IPS-15b (cell line): ENCODE measurements around the gene RGS16.
"Not testable (repeated sequence)": the region's sequence is repeated elsewhere in the genome, so short reads cannot be mapped to it uniquely, and the experiment has no call there.

Experiments
- H3K27me3 ChIP-seq: one replicate; pipeline ENCODE4 v1.6.1; 2013; ENCODE audit warnings: low read length; ENCODE audit not compliant: control insufficient read depth, insufficient read depth
- H3K36me3 ChIP-seq: one replicate; pipeline ENCODE4 v1.6.1; 2013; ENCODE audit warnings: low read length; ENCODE audit not compliant: control insufficient read depth, insufficient read depth
- H3K4me1 ChIP-seq: one replicate; pipeline ENCODE4 v1.6.1; 2013; ENCODE audit warnings: mild to moderate bottlenecking, low read length; ENCODE audit not compliant: control insufficient read depth, insufficient read depth
- H3K4me3 ChIP-seq: one replicate; pipeline ENCODE4 v1.5.1; 2013; ENCODE audit warnings: low read depth, low read length
- H3K9ac ChIP-seq: one replicate; pipeline ENCODE4 v1.6.1; 2013; ENCODE audit warnings: low read depth, mild to moderate bottlenecking, low read length
- H3K9me3 ChIP-seq: one replicate; pipeline ENCODE4 v1.6.1; 2013; ENCODE audit warnings: mild to moderate bottlenecking, low read length; ENCODE audit not compliant: control insufficient read depth, insufficient read depth

Gene RGS16

GRCh38 chr1:182639330-182639729, 35.1 kb upstream of the RGS16 start:
- Histone ChIP-seq H3K4me3 (no peak overlapping the region), H3K36me3 (no peaks in the 10 kb centered on the region), H3K27me3 (no peaks in the 10 kb centered on the region), H3K9ac (no peak overlapping the region), H3K4me1 (no peaks in the 10 kb centered on the region), H3K9me3 (no peaks in the 10 kb centered on the region)

GRCh38 chr1:182637769-182638168, 33.6 kb upstream of the RGS16 start:
- Histone ChIP-seq H3K9ac (no peak overlapping the region), H3K4me1 (peaks cover 4% of the 10 kb centered on the region), H3K9me3 (no peaks in the 10 kb centered on the region), H3K4me3 (no peak overlapping the region), H3K27me3 (no peaks in the 10 kb centered on the region), H3K36me3 (no peaks in the 10 kb centered on the region)

GRCh38 chr1:182635871-182636270, 31.7 kb upstream of the RGS16 start:
- H3K4me1 ChIP-seq: peaks cover 5% of the 10 kb centered on the region
- no peaks in the 10 kb centered on the region for H3K9me3 ChIP-seq
- H3K9ac ChIP-seq: no peak overlapping the region
- no peaks in the 10 kb centered on the region for H3K36me3 ChIP-seq
- H3K4me3 ChIP-seq: no peak overlapping the region
- no peaks in the 10 kb centered on the region for H3K27me3 ChIP-seq

GRCh38 chr1:182634306-182635072, 30.3 kb upstream of the RGS16 start:
- H3K9ac ChIP-seq: no peak overlapping the region
- no peak overlapping the region for H3K4me3 ChIP-seq
- H3K9me3 ChIP-seq: no peaks in the 10 kb centered on the region
- peaks cover 12% of the 10 kb centered on the region for H3K4me1 ChIP-seq
- H3K27me3 ChIP-seq: no peaks in the 10 kb centered on the region
- no peaks in the 10 kb centered on the region for H3K36me3 ChIP-seq

GRCh38 chr1:182633657-182634281, 29.6 kb upstream of the RGS16 start:
- H3K4me3 ChIP-seq: no peak overlapping the region
- no peaks in the 10 kb centered on the region for H3K27me3 ChIP-seq
- no peak overlapping the region for H3K9ac ChIP-seq
- no peaks in the 10 kb centered on the region for H3K36me3 ChIP-seq
- no peaks in the 10 kb centered on the region for H3K9me3 ChIP-seq
- peaks cover 15% of the 10 kb centered on the region for H3K4me1 ChIP-seq

GRCh38 chr1:182633031-182633430, 28.8 kb upstream of the RGS16 start:
- no peaks in the 10 kb centered on the region for H3K36me3 ChIP-seq
- H3K9me3 ChIP-seq: no peaks in the 10 kb centered on the region
- no peak overlapping the region for H3K4me3 ChIP-seq
- peaks cover 15% of the 10 kb centered on the region for H3K4me1 ChIP-seq
- no peaks in the 10 kb centered on the region for H3K27me3 ChIP-seq
- H3K9ac ChIP-seq: no peak overlapping the region

GRCh38 chr1:182632441-182632857, 28.3 kb upstream of the RGS16 start:
- H3K4me1 ChIP-seq: peaks cover 15% of the 10 kb centered on the region
- H3K36me3 ChIP-seq, H3K9me3 ChIP-seq, H3K4me3 ChIP-seq, H3K27me3 ChIP-seq, H3K9ac ChIP-seq: not testable (repeated sequence)

- no peaks in the 10 kb centered on the region for H3K9me3 ChIP-seq
- no peaks in the 10 kb centered on the region for H3K27me3 ChIP-seq
- no peaks in the 10 kb centered on the region for H3K36me3 ChIP-seq
- peaks cover 15% of the 10 kb centered on the region for H3K4me1 ChIP-seq
- no peak overlapping the region for H3K4me3 ChIP-seq
- no peak overlapping the region for H3K9ac ChIP-seq
Observed at GRCh38 chr1:182631954-182632353, 27.8 kb upstream of the RGS16 start.

GRCh38 chr1:182631053-182631677, 27.0 kb upstream of the RGS16 start:
- H3K27me3 ChIP-seq: no peaks in the 10 kb centered on the region
- H3K9ac ChIP-seq: no peak overlapping the region
- no peaks in the 10 kb centered on the region for H3K36me3 ChIP-seq
- no peak overlapping the region for H3K4me3 ChIP-seq
- H3K4me1 ChIP-seq: peaks cover 15% of the 10 kb centered on the region
- no peaks in the 10 kb centered on the region for H3K9me3 ChIP-seq

GRCh38 chr1:182630586-182630985, 26.4 kb upstream of the RGS16 start:
- Histone ChIP-seq H3K36me3 (no peaks in the 10 kb centered on the region), H3K4me3 (no peak overlapping the region), H3K9ac (no peak overlapping the region), H3K27me3 (no peaks in the 10 kb centered on the region), H3K4me1 (peaks cover 17% of the 10 kb centered on the region), H3K9me3 (no peaks in the 10 kb centered on the region)

- H3K9me3 ChIP-seq: no peaks in the 10 kb centered on the region
- H3K4me3 ChIP-seq: no peak overlapping the region
- H3K36me3 ChIP-seq: no peaks in the 10 kb centered on the region
- H3K9ac ChIP-seq: no peak overlapping the region
- H3K27me3 ChIP-seq: no peaks in the 10 kb centered on the region
- H3K4me1 ChIP-seq: peaks cover 17% of the 10 kb centered on the region
Observed at GRCh38 chr1:182629499-182630096, 25.4 kb upstream of the RGS16 start.
